Activated naive CD4-positive, alpha-beta T cell (primary cell): ENCODE data around the gene PBOV1.
"Not testable (repeated sequence)": the region's sequence is repeated elsewhere in the genome, so short reads cannot be mapped to it uniquely, and the experiment has no call there.

Experiments used
- DNase-seq, 4 experiments: peaks; one replicate each; lab custom pipeline; 2025; lab: John Stamatoyannopoulos, UW

Gene PBOV1

GRCh38 chr6:138237463-138237862, 19.2 kb upstream of the PBOV1 start:
- DNase-seq, result no peak

GRCh38 chr6:138235693-138236092, 17.4 kb upstream of the PBOV1 start:
- no peak for DNase-seq

- DNase-seq, result no peak
Measured at GRCh38 chr6:138235205-138235604, 16.9 kb upstream of the PBOV1 start.

- no peak for DNase-seq
Measured at GRCh38 chr6:138234363-138234762, 16.1 kb upstream of the PBOV1 start.

- DNase-seq, result no peak
Measured at GRCh38 chr6:138231381-138231886, 13.1 kb upstream of the PBOV1 start.

- DNase-seq, result no peak
Measured at GRCh38 chr6:138230759-138231380, 12.6 kb upstream of the PBOV1 start.

- DNase-seq, result no peak
Measured at GRCh38 chr6:138230221-138230620, 11.9 kb upstream of the PBOV1 start.

- no peak for DNase-seq
Measured at GRCh38 chr6:138229663-138230179, 11.4 kb upstream of the PBOV1 start.

GRCh38 chr6:138229072-138229471, 10.8 kb upstream of the PBOV1 start:
- DNase-seq, result no peak

- no peak for DNase-seq
Measured at GRCh38 chr6:138227316-138227781, 9.1 kb upstream of the PBOV1 start.

GRCh38 chr6:138226700-138227315, 8.5 kb upstream of the PBOV1 start:
- DNase-seq, result no peak

GRCh38 chr6:138225953-138226352, 7.7 kb upstream of the PBOV1 start:
- DNase-seq, result no peak

GRCh38 chr6:138222901-138223546, 4.7 kb upstream of the PBOV1 start:
- DNase-seq, result no peak

GRCh38 chr6:138219901-138220300, 1.6 kb upstream of the PBOV1 start:
- DNase-seq, result no peak

- DNase-seq, result no peak
Measured at GRCh38 chr6:138219398-138219797, 1.1 kb upstream of the PBOV1 start.

GRCh38 chr6:138215093-138215782, 3.1 kb downstream of the PBOV1 start:
- DNase-seq, result no peak

GRCh38 chr6:138212530-138212929, 5.8 kb downstream of the PBOV1 start:
- DNase-seq, result not testable (repeated sequence)

- no peak for DNase-seq
Measured at GRCh38 chr6:138211601-138212000, 6.7 kb downstream of the PBOV1 start.

- no peak for DNase-seq
Measured at GRCh38 chr6:138211048-138211581, 7.2 kb downstream of the PBOV1 start.

GRCh38 chr6:138206862-138207261, 11.4 kb downstream of the PBOV1 start:
- no peak for DNase-seq

- no peak for DNase-seq
Measured at GRCh38 chr6:138205437-138206094, 12.7 kb downstream of the PBOV1 start.
